HEK293T (cell line): ENCODE measurements around the gene AGK.

Source experiments
- ARNT ChIP-seq: fragments of 450-650 bp; IDR thresholded peaks from 2 replicates; pipeline ENCODE4 v1.6.1; 2017; ENCODE audit warnings: mild to moderate bottlenecking
- FOXA1 ChIP-seq: fragments of 450-650 bp; IDR thresholded peaks from 2 replicates; pipeline ENCODE4 v1.6.1; 2016; ENCODE audit warnings: mild to moderate bottlenecking
- FOXK2 ChIP-seq: fragments of 450-650 bp; IDR thresholded peaks from 2 replicates; pipeline ENCODE4 v1.6.1; 2016; ENCODE audit warnings: mild to moderate bottlenecking
- FOXM1 ChIP-seq: fragments of 450-650 bp; IDR thresholded peaks from 2 replicates; pipeline ENCODE4 v1.6.1; 2017; ENCODE audit warnings: mild to moderate bottlenecking, borderline replicate concordance
- LEF1 ChIP-seq: fragments of 450-650 bp; IDR thresholded peaks from 2 replicates; pipeline ENCODE4 v1.6.1; 2017; ENCODE audit warnings: mild to moderate bottlenecking, borderline replicate concordance
- NFRKB ChIP-seq: fragments of 450-650 bp; IDR thresholded peaks from 2 replicates; pipeline ENCODE4 v1.6.1; 2016; ENCODE audit warnings: mild to moderate bottlenecking, moderate library complexity
- SP1 ChIP-seq: fragments of 450-650 bp; IDR thresholded peaks from 2 replicates; pipeline ENCODE4 v1.6.1; 2017
- SUZ12 ChIP-seq: fragments of 450-650 bp; IDR thresholded peaks from 2 replicates; pipeline ENCODE4 v1.6.1; 2016; ENCODE audit warnings: mild to moderate bottlenecking
- ZNF384 ChIP-seq: fragments of 450-650 bp; IDR thresholded peaks from 2 replicates; pipeline ENCODE4 v1.6.1; 2016
- TF ChIP-seq, protein P1 (sequence below): fragments of 450-650 bp; IDR thresholded peaks from 2 replicates; pipeline ENCODE4 v1.6.1; 2016

DNA sequence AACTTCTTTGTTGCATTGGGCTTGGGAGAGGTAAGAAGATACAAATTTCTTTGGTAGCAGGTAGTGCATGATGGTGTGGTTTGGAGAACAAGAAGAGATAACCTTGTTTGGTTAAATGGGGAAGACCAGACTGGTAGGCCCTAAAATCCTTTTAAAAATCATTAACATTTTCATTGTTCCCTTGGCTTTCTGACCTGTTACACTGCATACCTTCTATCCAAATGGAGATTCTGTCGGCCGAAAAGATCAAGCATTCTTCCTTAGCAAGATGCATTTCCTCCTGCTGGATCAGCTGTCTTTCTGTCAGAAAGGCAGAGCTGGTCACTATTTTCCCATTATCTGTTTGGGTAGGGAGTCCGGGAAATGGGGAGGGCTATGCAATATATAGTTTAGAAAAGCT is 33.7 kb downstream of the AGK start:
- no peak for TF ChIP-seq NFRKB
- TF ChIP-seq FOXM1, result no peak
- TF ChIP-seq SP1, result no peak
- no peak for TF ChIP-seq SUZ12
- TF ChIP-seq, protein P1, sequence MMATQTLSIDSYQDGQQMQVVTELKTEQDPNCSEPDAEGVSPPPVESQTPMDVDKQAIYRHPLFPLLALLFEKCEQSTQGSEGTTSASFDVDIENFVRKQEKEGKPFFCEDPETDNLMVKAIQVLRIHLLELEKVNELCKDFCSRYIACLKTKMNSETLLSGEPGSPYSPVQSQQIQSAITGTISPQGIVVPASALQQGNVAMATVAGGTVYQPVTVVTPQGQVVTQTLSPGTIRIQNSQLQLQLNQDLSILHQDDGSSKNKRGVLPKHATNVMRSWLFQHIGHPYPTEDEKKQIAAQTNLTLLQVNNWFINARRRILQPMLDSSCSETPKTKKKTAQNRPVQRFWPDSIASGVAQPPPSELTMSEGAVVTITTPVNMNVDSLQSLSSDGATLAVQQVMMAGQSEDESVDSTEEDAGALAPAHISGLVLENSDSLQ, result no peak
- TF ChIP-seq FOXA1, result no peak
- no peak for TF ChIP-seq ARNT
- no peak for TF ChIP-seq LEF1
- TF ChIP-seq FOXK2, result no peak
- TF ChIP-seq ZNF384, result no peak
